Activated naive CD8-positive, alpha-beta T cell (primary cell): ENCODE measurements around the gene MRGPRF.
"Not testable (repeated sequence)": the region's sequence is repeated elsewhere in the genome, so short reads cannot be mapped to it uniquely, and the experiment has no call there.

Experiments
- H3K27ac Mint-ChIP-seq: one replicate; pipeline ENCODE4 v1.8.0; 2021; ENCODE audit warnings: mixed read lengths
- H3K27me3 Mint-ChIP-seq: one replicate; pipeline ENCODE4 v1.8.0; 2021; ENCODE audit warnings: mixed read lengths
- H3K36me3 Mint-ChIP-seq: one replicate; pipeline ENCODE4 v1.8.0; 2021; ENCODE audit warnings: mixed read lengths
- H3K4me1 Mint-ChIP-seq: one replicate; pipeline ENCODE4 v1.8.0; 2021; ENCODE audit warnings: low read depth, mixed read lengths
- H3K4me3 Mint-ChIP-seq: one replicate; pipeline ENCODE4 v1.8.0; 2021; ENCODE audit warnings: mild to moderate bottlenecking, mixed read lengths
- H3K9me3 Mint-ChIP-seq: one replicate; pipeline ENCODE4 v1.8.0; 2021; ENCODE audit warnings: low read depth, mixed read lengths

Gene MRGPRF

GRCh38 chr11:68977781-68978625 lies 35.0 kb downstream of the MRGPRF start:
- Mint-ChIP-seq H3K27me3 (no peaks in the 10 kb centered on the region), H3K36me3 (no peaks in the 10 kb centered on the region), H3K4me3 (no peak overlapping the region), H3K27ac (no peak overlapping the region), H3K9me3 (no peaks in the 10 kb centered on the region), H3K4me1 (peaks cover 2% of the 10 kb centered on the region)

- no peak overlapping the region for H3K27ac Mint-ChIP-seq
- no peak overlapping the region for H3K4me3 Mint-ChIP-seq
- H3K36me3 Mint-ChIP-seq, result no peaks in the 10 kb centered on the region
- no peaks in the 10 kb centered on the region for H3K27me3 Mint-ChIP-seq
- peaks cover 2% of the 10 kb centered on the region for H3K4me1 Mint-ChIP-seq
- H3K9me3 Mint-ChIP-seq, result no peaks in the 10 kb centered on the region
Observed at GRCh38 chr11:68976563-68976962, 36.5 kb downstream of the MRGPRF start.

- peaks cover 2% of the 10 kb centered on the region for H3K4me1 Mint-ChIP-seq
- no peaks in the 10 kb centered on the region for H3K9me3 Mint-ChIP-seq
- H3K27me3 Mint-ChIP-seq, result no peaks in the 10 kb centered on the region
- H3K27ac Mint-ChIP-seq, result no peak overlapping the region
- H3K36me3 Mint-ChIP-seq, result no peaks in the 10 kb centered on the region
- no peak overlapping the region for H3K4me3 Mint-ChIP-seq
Observed at GRCh38 chr11:68976095-68976494, 37.0 kb downstream of the MRGPRF start.

GRCh38 chr11:68974421-68975194 lies 38.4 kb downstream of the MRGPRF start:
- H3K9me3 Mint-ChIP-seq, result no peaks in the 10 kb centered on the region
- H3K36me3 Mint-ChIP-seq, result no peaks in the 10 kb centered on the region
- H3K27me3 Mint-ChIP-seq, result no peaks in the 10 kb centered on the region
- H3K4me3 Mint-ChIP-seq, result no peak overlapping the region
- peaks cover 2% of the 10 kb centered on the region for H3K4me1 Mint-ChIP-seq
- H3K27ac Mint-ChIP-seq, result no peak overlapping the region

- not testable (repeated sequence) for H3K36me3 Mint-ChIP-seq, H3K27me3 Mint-ChIP-seq, H3K4me1 Mint-ChIP-seq, H3K9me3 Mint-ChIP-seq, H3K27ac Mint-ChIP-seq, H3K4me3 Mint-ChIP-seq
Observed at GRCh38 chr11:68973706-68974105, 39.3 kb downstream of the MRGPRF start.

- no peaks in the 10 kb centered on the region for H3K36me3 Mint-ChIP-seq
- no peaks in the 10 kb centered on the region for H3K9me3 Mint-ChIP-seq
- no peak overlapping the region for H3K27ac Mint-ChIP-seq
- peaks cover 2% of the 10 kb centered on the region for H3K4me1 Mint-ChIP-seq
- H3K27me3 Mint-ChIP-seq, result no peaks in the 10 kb centered on the region
- H3K4me3 Mint-ChIP-seq, result no peak overlapping the region
Observed at GRCh38 chr11:68973219-68973618, 39.8 kb downstream of the MRGPRF start.

- peaks cover 6% of the 10 kb centered on the region for H3K4me1 Mint-ChIP-seq
- no peaks in the 10 kb centered on the region for H3K27me3 Mint-ChIP-seq
- no peak overlapping the region for H3K27ac Mint-ChIP-seq
- no peaks in the 10 kb centered on the region for H3K9me3 Mint-ChIP-seq
- H3K36me3 Mint-ChIP-seq, result no peaks in the 10 kb centered on the region
- no peak overlapping the region for H3K4me3 Mint-ChIP-seq
Observed at GRCh38 chr11:68970921-68971636, 42.0 kb downstream of the MRGPRF start.

- H3K36me3 Mint-ChIP-seq, result no peaks in the 10 kb centered on the region
- H3K9me3 Mint-ChIP-seq, result no peaks in the 10 kb centered on the region
- H3K27ac Mint-ChIP-seq, result no peak overlapping the region
- no peak overlapping the region for H3K4me3 Mint-ChIP-seq
- H3K4me1 Mint-ChIP-seq, result peaks cover 9% of the 10 kb centered on the region
- H3K27me3 Mint-ChIP-seq, result no peaks in the 10 kb centered on the region
Observed at GRCh38 chr11:68969386-68969785, 43.7 kb downstream of the MRGPRF start.

GRCh38 chr11:68968306-68969250 lies 44.5 kb downstream of the MRGPRF start:
- no peak overlapping the region for H3K27ac Mint-ChIP-seq
- H3K9me3 Mint-ChIP-seq, result no peaks in the 10 kb centered on the region

GRCh38 chr11:68966894-68967780 lies 45.9 kb downstream of the MRGPRF start:
- Mint-ChIP-seq H3K36me3 (no peaks in the 10 kb centered on the region), H3K27ac (no peak overlapping the region), H3K4me1 (peaks cover 15% of the 10 kb centered on the region), H3K27me3 (no peaks in the 10 kb centered on the region), H3K9me3 (no peaks in the 10 kb centered on the region), H3K4me3 (no peak overlapping the region)

More at GRCh38 chr11:68968306-68969250, 44.5 kb downstream of the MRGPRF start:
- H3K36me3 Mint-ChIP-seq, result no peaks in the 10 kb centered on the region
- no peaks in the 10 kb centered on the region for H3K27me3 Mint-ChIP-seq
- H3K4me1 Mint-ChIP-seq, result peaks cover 9% of the 10 kb centered on the region
- no peak overlapping the region for H3K4me3 Mint-ChIP-seq

GRCh38 chr11:68965901-68966853 lies 46.9 kb downstream of the MRGPRF start:
- H3K4me3 Mint-ChIP-seq, result no peak overlapping the region
- H3K27me3 Mint-ChIP-seq, result no peaks in the 10 kb centered on the region
- H3K27ac Mint-ChIP-seq, result peak overlapping the region; percentile 22
- H3K36me3 Mint-ChIP-seq, result no peaks in the 10 kb centered on the region
- no peaks in the 10 kb centered on the region for H3K9me3 Mint-ChIP-seq
- H3K4me1 Mint-ChIP-seq, result peaks cover 17% of the 10 kb centered on the region

GRCh38 chr11:68963779-68964178 lies 49.3 kb downstream of the MRGPRF start:
- Mint-ChIP-seq H3K36me3 (no peaks in the 10 kb centered on the region), H3K4me1 (peaks cover 17% of the 10 kb centered on the region)

More at GRCh38 chr11:68963779-68964178, 49.3 kb downstream of the MRGPRF start:
- no peak overlapping the region for H3K4me3 Mint-ChIP-seq
- H3K27me3 Mint-ChIP-seq, result no peaks in the 10 kb centered on the region
- no peak overlapping the region for H3K27ac Mint-ChIP-seq
- H3K9me3 Mint-ChIP-seq, result no peaks in the 10 kb centered on the region
